ENCODE results near the gene SF3B2.

SF3B2 gene

GRCh38 chr11:66068923-66069714, 17.0 kb downstream of the SF3B2 start:
- Histone ChIP-seq H3K27ac (ENCODE audit: low read depth, low read length) (peak overlapping the region; percentile 70; the same call in 1 of the 2 replicates), H3K27me3 (ENCODE audit: control insufficient read depth, insufficient read depth, low read length) (no peaks in the 10 kb centered on the region), H3K4me3 (ENCODE audit: low read depth, low read length) (peak overlapping the region; percentile 78), H3K4me1 (ENCODE audit: control insufficient read depth, insufficient read depth, low read length) (peaks cover 23% of the 10 kb centered on the region), H3K36me3 (ENCODE audit: control insufficient read depth, insufficient read depth, low read length) (peaks cover 55% of the 10 kb centered on the region), H3K9ac (ENCODE audit: low read length) (peak overlapping the region; percentile 77), H3K9me3 (ENCODE audit: control insufficient read depth, insufficient read depth, low read depth, low read length) (no peaks in the 10 kb centered on the region)

DNA sequence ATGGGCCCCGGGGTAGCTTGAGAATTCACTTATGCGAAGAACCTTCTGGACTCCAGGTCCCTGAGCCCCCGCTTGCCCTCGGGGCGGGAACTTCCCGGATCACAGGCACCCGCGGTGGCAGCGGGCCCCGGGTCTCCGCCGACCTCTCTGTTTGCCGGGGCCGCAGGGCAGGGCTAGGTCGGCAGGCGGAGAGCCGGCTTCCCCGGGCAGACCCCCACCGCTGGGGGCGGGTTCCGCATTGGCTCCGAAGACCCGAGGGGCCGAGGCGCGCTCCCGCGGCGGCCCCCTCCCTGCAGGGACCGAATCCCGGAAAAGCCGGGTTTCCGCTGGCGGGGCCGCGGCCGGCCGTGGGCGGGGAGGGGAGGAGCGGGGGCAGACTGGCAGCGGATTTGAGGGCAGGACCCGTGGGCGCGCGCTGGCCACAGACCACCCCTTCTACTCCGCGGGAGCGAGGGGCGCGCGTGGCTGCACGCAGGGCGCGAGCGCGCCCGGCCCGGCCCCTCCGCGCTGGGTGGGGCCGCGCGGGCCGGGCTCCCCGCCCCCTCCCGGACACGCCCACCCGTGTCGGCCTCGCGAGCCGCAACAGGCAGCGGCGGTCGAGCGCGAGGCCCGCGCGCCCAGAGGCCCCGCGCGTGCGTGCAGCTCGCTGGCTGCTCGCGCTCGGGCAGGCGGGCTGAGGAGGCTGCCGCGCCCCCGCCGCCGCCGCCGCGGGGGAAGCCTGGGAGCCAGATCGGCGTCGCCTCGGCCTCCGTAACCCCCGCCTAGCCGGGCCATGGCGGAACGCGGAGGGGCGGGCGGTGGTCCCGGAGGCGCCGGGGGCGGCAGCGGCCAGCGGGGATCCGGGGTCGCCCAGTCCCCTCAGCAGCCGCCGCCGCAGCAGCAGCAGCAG, 17.8 kb downstream of the SF3B2 start, which contains the start of gene PACS1:
Gene PACS1 (plus strand): TSS at position 558 of the 889 bp plus-strand sequence. CDS start 215 bp downstream, at position 773.
- Histone ChIP-seq H3K9me3 (ENCODE audit: control insufficient read depth, insufficient read depth, low read depth, low read length) (no peaks in the 10 kb centered on the region), H3K4me3 (ENCODE audit: low read depth, low read length) (peak within 1 kb of the TSS; percentile 78), H3K27me3 (ENCODE audit: control insufficient read depth, insufficient read depth, low read length) (no peaks in the 10 kb centered on the region), H3K9ac (ENCODE audit: low read length) (peak within 1 kb of the TSS; percentile 77), H3K27ac (ENCODE audit: low read depth, low read length) (peak within 1 kb of the TSS; percentile 70; the same call in 1 of the 2 replicates), H3K4me1 (ENCODE audit: control insufficient read depth, insufficient read depth, low read length) (peaks cover 23% of the 10 kb centered on the region), H3K36me3 (ENCODE audit: control insufficient read depth, insufficient read depth, low read length) (peaks cover 48% of the 10 kb centered on the region)

DNA sequence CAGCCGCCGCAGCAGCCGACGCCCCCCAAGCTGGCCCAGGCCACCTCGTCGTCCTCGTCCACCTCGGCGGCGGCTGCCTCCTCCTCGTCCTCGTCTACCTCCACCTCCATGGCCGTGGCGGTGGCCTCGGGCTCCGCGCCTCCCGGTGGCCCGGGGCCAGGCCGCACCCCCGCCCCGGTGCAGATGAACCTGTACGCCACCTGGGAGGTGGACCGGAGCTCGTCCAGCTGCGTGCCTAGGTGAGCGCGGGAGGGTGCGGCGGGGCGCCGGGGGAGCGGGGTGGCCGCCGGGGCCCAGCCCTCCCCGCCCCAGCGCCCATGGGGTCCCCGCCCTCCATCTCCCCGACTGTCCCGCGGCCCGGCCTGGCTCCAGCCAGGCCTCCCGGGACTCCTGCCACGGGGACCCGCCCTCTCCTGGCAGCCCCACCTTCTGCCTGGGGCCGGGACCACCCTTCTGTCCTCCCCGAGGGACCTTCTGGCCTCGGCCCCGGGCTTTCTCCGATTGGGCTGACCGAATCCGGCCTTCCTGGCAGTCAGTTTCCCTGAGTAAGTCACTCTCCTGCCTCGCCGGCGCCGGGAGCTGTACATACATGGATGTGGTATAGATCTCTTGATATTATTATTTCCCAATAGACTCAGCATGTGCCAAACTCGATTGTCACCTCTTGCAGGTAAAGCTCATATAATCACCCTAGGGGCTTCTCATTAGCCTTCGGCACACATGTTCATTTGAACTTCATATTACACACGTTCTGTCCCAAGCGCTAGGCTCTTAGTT, 18.6 kb downstream of the SF3B2 start:
- Histone ChIP-seq H3K9me3 (ENCODE audit: control insufficient read depth, insufficient read depth, low read depth, low read length) (no peaks in the 10 kb centered on the region), H3K36me3 (ENCODE audit: control insufficient read depth, insufficient read depth, low read length) (peaks cover 41% of the 10 kb centered on the region), H3K4me1 (ENCODE audit: control insufficient read depth, insufficient read depth, low read length) (peaks cover 23% of the 10 kb centered on the region), H3K4me3 (ENCODE audit: low read depth, low read length) (peak overlapping the region; percentile 78), H3K27me3 (ENCODE audit: control insufficient read depth, insufficient read depth, low read length) (no peaks in the 10 kb centered on the region), H3K9ac (ENCODE audit: low read length) (peak overlapping the region; percentile 77), H3K27ac (ENCODE audit: low read depth, low read length) (no peak overlapping the region)

- peak overlapping the region; percentile 78 for H3K4me3 ChIP-seq (ENCODE audit: low read depth, low read length)
- H3K36me3 ChIP-seq (ENCODE audit: control insufficient read depth, insufficient read depth, low read length), result peaks cover 36% of the 10 kb centered on the region
- peaks cover 23% of the 10 kb centered on the region for H3K4me1 ChIP-seq (ENCODE audit: control insufficient read depth, insufficient read depth, low read length)
- H3K9ac ChIP-seq (ENCODE audit: low read length), result peak overlapping the region; percentile 67
- no peak overlapping the region for H3K27ac ChIP-seq (ENCODE audit: low read depth, low read length)
- no peaks in the 10 kb centered on the region for H3K27me3 ChIP-seq (ENCODE audit: control insufficient read depth, insufficient read depth, low read length)
- no peaks in the 10 kb centered on the region for H3K9me3 ChIP-seq (ENCODE audit: control insufficient read depth, insufficient read depth, low read depth, low read length)
These were observed 19.2 kb downstream of the SF3B2 start for GRCh38 chr11:66071381-66071801.

- H3K36me3 ChIP-seq (ENCODE audit: control insufficient read depth, insufficient read depth, low read length), result peaks cover 29% of the 10 kb centered on the region
- H3K4me1 ChIP-seq (ENCODE audit: control insufficient read depth, insufficient read depth, low read length), result peaks cover 23% of the 10 kb centered on the region
- no peak overlapping the region for H3K27ac ChIP-seq (ENCODE audit: low read depth, low read length)
- no peak overlapping the region for H3K9ac ChIP-seq (ENCODE audit: low read length)
- no peaks in the 10 kb centered on the region for H3K27me3 ChIP-seq (ENCODE audit: control insufficient read depth, insufficient read depth, low read length)
- peak overlapping the region; percentile 78; the same call in 1 of the 2 replicates for H3K4me3 ChIP-seq (ENCODE audit: low read depth, low read length)
- no peaks in the 10 kb centered on the region for H3K9me3 ChIP-seq (ENCODE audit: control insufficient read depth, insufficient read depth, low read depth, low read length)
These were observed 19.9 kb downstream of the SF3B2 start for GRCh38 chr11:66072081-66072480.

DNA sequence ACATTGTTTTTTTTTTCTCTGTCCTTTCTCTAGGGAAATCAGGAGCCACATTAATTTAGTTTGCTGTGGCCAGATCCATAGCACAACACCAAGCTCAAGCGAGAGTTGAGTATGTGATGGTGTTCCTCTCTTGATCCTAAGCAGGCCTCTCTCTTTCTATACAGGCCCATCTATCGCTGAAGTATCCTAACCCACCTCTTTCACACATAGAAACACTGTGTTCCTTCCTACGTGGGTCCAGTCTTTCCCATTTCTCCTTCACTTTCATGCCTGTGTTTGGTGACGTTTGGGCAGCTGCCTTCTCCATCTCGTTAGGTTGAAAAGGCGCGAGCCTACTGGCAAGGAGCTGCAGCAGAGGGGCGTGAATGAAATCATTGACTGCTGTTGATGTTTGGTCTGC, 20.4 kb downstream of the SF3B2 start:
- H3K9me3 ChIP-seq (ENCODE audit: control insufficient read depth, insufficient read depth, low read depth, low read length), result no peaks in the 10 kb centered on the region
- H3K27me3 ChIP-seq (ENCODE audit: control insufficient read depth, insufficient read depth, low read length), result no peaks in the 10 kb centered on the region
- H3K4me3 ChIP-seq (ENCODE audit: low read depth, low read length), result no peak overlapping the region
- H3K4me1 ChIP-seq (ENCODE audit: control insufficient read depth, insufficient read depth, low read length), result peaks cover 23% of the 10 kb centered on the region
- H3K36me3 ChIP-seq (ENCODE audit: control insufficient read depth, insufficient read depth, low read length), result peaks cover 25% of the 10 kb centered on the region
- no peak overlapping the region for H3K9ac ChIP-seq (ENCODE audit: low read length)
- H3K27ac ChIP-seq (ENCODE audit: low read depth, low read length), result no peak overlapping the region

- peaks cover 13% of the 10 kb centered on the region for H3K36me3 ChIP-seq (ENCODE audit: control insufficient read depth, insufficient read depth, low read length)
- no peaks in the 10 kb centered on the region for H3K27me3 ChIP-seq (ENCODE audit: control insufficient read depth, insufficient read depth, low read length)
- H3K9ac ChIP-seq (ENCODE audit: low read length), result no peak overlapping the region
- H3K9me3 ChIP-seq (ENCODE audit: control insufficient read depth, insufficient read depth, low read depth, low read length), result no peaks in the 10 kb centered on the region
- H3K4me3 ChIP-seq (ENCODE audit: low read depth, low read length), result no peak overlapping the region
- H3K4me1 ChIP-seq (ENCODE audit: control insufficient read depth, insufficient read depth, low read length), result peaks cover 19% of the 10 kb centered on the region
- no peak overlapping the region for H3K27ac ChIP-seq (ENCODE audit: low read depth, low read length)
These were observed 21.5 kb downstream of the SF3B2 start for GRCh38 chr11:66073669-66074068.

GRCh38 chr11:66075273-66075672, 23.1 kb downstream of the SF3B2 start:
- Histone ChIP-seq H3K4me1 (ENCODE audit: control insufficient read depth, insufficient read depth, low read length) (peaks cover 14% of the 10 kb centered on the region), H3K9me3 (ENCODE audit: control insufficient read depth, insufficient read depth, low read depth, low read length) (no peaks in the 10 kb centered on the region), H3K27ac (ENCODE audit: low read depth, low read length) (no peak overlapping the region), H3K4me3 (ENCODE audit: low read depth, low read length) (no peak overlapping the region), H3K36me3 (ENCODE audit: control insufficient read depth, insufficient read depth, low read length) (peaks cover 6% of the 10 kb centered on the region), H3K9ac (ENCODE audit: low read length) (no peak overlapping the region), H3K27me3 (ENCODE audit: control insufficient read depth, insufficient read depth, low read length) (no peaks in the 10 kb centered on the region)

DNA sequence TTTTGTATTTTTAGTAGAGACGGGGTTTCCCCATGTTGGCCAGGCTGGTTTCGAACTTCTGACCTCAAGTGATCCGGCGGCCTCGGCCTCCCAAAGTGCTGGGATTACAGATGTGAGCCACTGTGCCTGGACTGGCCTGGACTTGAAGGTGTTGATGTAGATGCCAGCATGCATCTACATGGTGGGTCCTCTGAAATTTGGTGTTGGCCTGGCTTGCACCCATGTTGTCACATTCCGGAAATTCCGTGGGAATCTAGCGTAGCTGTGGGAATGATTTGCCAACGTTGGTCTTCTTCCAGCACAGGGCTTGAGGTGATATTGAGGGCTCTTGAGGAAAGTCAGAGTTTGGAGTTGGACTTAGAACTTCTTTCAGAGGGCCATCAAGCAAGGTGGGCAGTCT, 24.4 kb downstream of the SF3B2 start:
- peaks cover 9% of the 10 kb centered on the region; the same call in 1 of the 2 replicates for H3K4me1 ChIP-seq (ENCODE audit: control insufficient read depth, insufficient read depth, low read length)

DNA sequence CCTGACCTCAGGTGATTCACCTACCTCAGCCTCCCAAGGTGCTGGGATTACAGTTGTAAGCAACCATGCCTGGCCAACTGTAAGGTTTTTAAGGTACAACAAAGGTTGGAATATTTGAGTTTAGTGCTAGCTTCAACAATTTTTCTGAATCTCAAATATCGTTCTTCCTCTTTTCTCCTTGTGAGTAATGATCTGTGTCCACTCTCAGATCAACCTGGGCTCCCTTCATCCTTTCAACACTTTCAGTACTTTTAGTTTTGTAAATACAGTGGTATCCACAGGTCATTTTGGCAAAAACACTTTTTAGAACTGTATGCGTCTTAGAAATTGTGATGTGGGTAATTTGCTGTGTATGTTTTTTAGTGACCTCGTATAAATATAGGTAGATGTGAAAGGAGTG, 25.8 kb downstream of the SF3B2 start:
- no peaks in the 10 kb centered on the region for H3K27me3 ChIP-seq (ENCODE audit: control insufficient read depth, insufficient read depth, low read length)
- H3K27ac ChIP-seq (ENCODE audit: low read depth, low read length), result no peak overlapping the region
- H3K4me1 ChIP-seq (ENCODE audit: control insufficient read depth, insufficient read depth, low read length), result peaks cover 6% of the 10 kb centered on the region; the same call in 1 of the 2 replicates
- H3K9ac ChIP-seq (ENCODE audit: low read length), result no peak overlapping the region
- no peaks in the 10 kb centered on the region for H3K9me3 ChIP-seq (ENCODE audit: control insufficient read depth, insufficient read depth, low read depth, low read length)
- peaks cover 6% of the 10 kb centered on the region for H3K36me3 ChIP-seq (ENCODE audit: control insufficient read depth, insufficient read depth, low read length)
- H3K4me3 ChIP-seq (ENCODE audit: low read depth, low read length), result no peak overlapping the region

More for the DNA sequence above, 24.4 kb downstream of the SF3B2 start:
- Histone ChIP-seq H3K36me3 (ENCODE audit: control insufficient read depth, insufficient read depth, low read length) (peaks cover 6% of the 10 kb centered on the region), H3K9me3 (ENCODE audit: control insufficient read depth, insufficient read depth, low read depth, low read length) (no peaks in the 10 kb centered on the region), H3K9ac (ENCODE audit: low read length) (no peak overlapping the region), H3K27ac (ENCODE audit: low read depth, low read length) (no peak overlapping the region), H3K27me3 (ENCODE audit: control insufficient read depth, insufficient read depth, low read length) (no peaks in the 10 kb centered on the region), H3K4me3 (ENCODE audit: low read depth, low read length) (no peak overlapping the region)

Data from HUES6 (cell line).